NK-92 (cell line): Measurements from ENCODE around the gene C12orf76.
"Not testable (repeated sequence)": the region's sequence is repeated elsewhere in the genome, so short reads cannot be mapped to it uniquely, and the experiment has no call there.

Experiments used
- DNase-seq: peaks from one replicate; lab custom pipeline; 2025; ENCODE audit not compliant: unreplicated experiment; lab: John Stamatoyannopoulos, UW

Gene C12orf76

GRCh38 chr12:110023059-110023980 is 25.0 kb downstream of the C12orf76 start:
- no peak for DNase-seq

GRCh38 chr12:110020956-110021355 is 27.4 kb downstream of the C12orf76 start:
- no peak for DNase-seq

- no peak for DNase-seq
Observed at GRCh38 chr12:110015132-110015531, 33.2 kb downstream of the C12orf76 start.

- DNase-seq: no peak
Observed at GRCh38 chr12:110012659-110013058, 35.7 kb downstream of the C12orf76 start.

- DNase-seq: no peak
Observed at GRCh38 chr12:110012137-110012536, 36.2 kb downstream of the C12orf76 start.

GRCh38 chr12:110010853-110011723 is 37.2 kb downstream of the C12orf76 start:
- no peak for DNase-seq

GRCh38 chr12:110008681-110009398 is 39.5 kb downstream of the C12orf76 start:
- DNase-seq: not testable (repeated sequence)

GRCh38 chr12:110007881-110008280 is 40.4 kb downstream of the C12orf76 start:
- DNase-seq: no peak

- DNase-seq: no peak
Observed at GRCh38 chr12:110006115-110006514, 42.2 kb downstream of the C12orf76 start.

GRCh38 chr12:110005319-110005973 is 42.9 kb downstream of the C12orf76 start:
- no peak for DNase-seq

- no peak for DNase-seq
Observed at GRCh38 chr12:110004598-110004997, 43.7 kb downstream of the C12orf76 start.

- no peak for DNase-seq
Observed at GRCh38 chr12:110002676-110003515, 45.4 kb downstream of the C12orf76 start.

GRCh38 chr12:110001596-110001995 is 46.7 kb downstream of the C12orf76 start:
- no peak for DNase-seq

GRCh38 chr12:109999983-110000505 is 48.3 kb downstream of the C12orf76 start:
- no peak for DNase-seq

- no peak for DNase-seq
Observed at GRCh38 chr12:109999649-109999971, 48.7 kb downstream of the C12orf76 start.

- DNase-seq: peak; percentile 24
Observed at GRCh38 chr12:109998904-109999648, 49.2 kb downstream of the C12orf76 start, which contains the start of gene ANKRD13A. ANKRD13A (plus strand) TSS chr12:109999430; CDS start chr12:109999689, 259 bp downstream.

GRCh38 chr12:109998241-109998903 is 50.0 kb downstream of the C12orf76 start:
- no peak for DNase-seq

GRCh38 chr12:109997393-109997792 is 50.9 kb downstream of the C12orf76 start:
- no peak for DNase-seq
